H1 (cell line): ENCODE data around the gene EIF4E. TPM values are rescaled to one million over a fixed set of nuclear protein-coding genes. Genes with fewer than 3 reads are reported as not detected.

Experiments used
- CTCF ChIA-PET: fragments of 300-600 bp; sonication (Branson Sonifier 250); formaldehyde crosslinking; loops from one replicate; lab custom pipeline; 2021; ENCODE audit not compliant: partially characterized antibody; lab: Charles Lee
- POLR2A ChIA-PET: fragments of 300-600 bp; sonication (Branson Sonifier 250); formaldehyde crosslinking; loops from one replicate; lab custom pipeline; 2021; ENCODE audit warnings: inconsistent platforms; ENCODE audit not compliant: partially characterized antibody; lab: Charles Lee
- DNase-seq, 2 experiments: peaks; one replicate each; pipeline versions ENCODE4 v3.0.0 to v3.0.0-alpha.2; 2010 to 2022; ENCODE audit warnings: low spot score in 2 of 2, low read depth in 1 of 2, mixed read lengths in 1 of 2
- FAIRE-seq: peaks from 2 replicates; lab custom pipeline; 2011; peaks lifted over from hg19 to GRCh38; lab: Jason Lieb, UNC
- H2AFZ ChIP-seq: 2 replicates; pipeline ENCODE4 v1.8.1; 2012; ENCODE audit warnings: low read length, inconsistent platforms
- H2AK5ac ChIP-seq: 2 replicates; pipeline ENCODE4 v1.6.1; 2013; ENCODE audit warnings: low read depth, low read length
- H2BK120ac ChIP-seq: replicated peaks from 2 replicates; pipeline ENCODE3; 2013; ENCODE audit warnings: low read depth, low read length, inconsistent platforms
- H2BK12ac ChIP-seq: 2 replicates; pipeline ENCODE4 v1.6.1; 2013; ENCODE audit warnings: low read depth, low read length
- H2BK15ac ChIP-seq: 2 replicates; pipeline ENCODE4 v1.6.1; 2013; ENCODE audit warnings: low read length
- H2BK20ac ChIP-seq: 2 replicates; pipeline ENCODE4 v1.6.1; 2013; ENCODE audit warnings: low read length
- H2BK5ac ChIP-seq: 2 replicates; pipeline ENCODE4 v1.6.1; 2013; ENCODE audit warnings: low read depth, low read length
- H3K14ac ChIP-seq: 2 replicates; pipeline ENCODE4 v1.6.1; 2013; ENCODE audit warnings: inconsistent platforms; ENCODE audit not compliant: insufficient read length
- H3K18ac ChIP-seq: 2 replicates; pipeline ENCODE4 v1.6.1; 2013; ENCODE audit warnings: low read length; ENCODE audit errors: extremely low read depth
- H3K23ac ChIP-seq: 2 replicates; pipeline ENCODE4 v1.6.1; 2013; ENCODE audit warnings: inconsistent platforms; ENCODE audit not compliant: insufficient read length
- H3K23me2 ChIP-seq: 2 replicates; pipeline ENCODE4 v1.6.1; 2013; ENCODE audit warnings: low read depth, low read length
- H3K27ac ChIP-seq: 2 replicates; pipeline ENCODE4 v1.6.1; 2011; ENCODE audit warnings: low read depth, low read length, inconsistent platforms
- H3K27me3 ChIP-seq, 4 experiments: replicated peaks in 1 of 4; 1 replicate in 1 of 4; 2 replicates in 3 of 4; pipeline versions ENCODE4 v1.6.1 to v1.8.1; 2011 to 2013; ENCODE audit warnings: low read length in 3 of 4, mild to moderate bottlenecking in 3 of 4, inconsistent platforms in 2 of 4, mixed read lengths in 2 of 4, moderate library complexity in 1 of 4; ENCODE audit not compliant: control insufficient read depth in 3 of 4, insufficient read depth in 3 of 4; ENCODE audit errors: extremely low read depth in 1 of 4
- H3K36me3 ChIP-seq, 4 experiments: 2 replicates each; pipeline versions ENCODE4 v1.6.1 to v1.8.1; 2011 to 2013; ENCODE audit warnings: mild to moderate bottlenecking in 4 of 4, low read length in 3 of 4, moderate library complexity in 2 of 4, control low read depth in 1 of 4, inconsistent platforms in 1 of 4; ENCODE audit not compliant: insufficient read depth in 4 of 4, control insufficient read depth in 2 of 4
- H3K4ac ChIP-seq: replicated peaks from 2 replicates; pipeline ENCODE3; 2013; ENCODE audit warnings: low read length, low read depth, mixed read lengths, inconsistent platforms; ENCODE audit not compliant: insufficient read length
- H3K4me1 ChIP-seq, 4 experiments: replicated peaks in 1 of 4; 1 replicate in 1 of 4; 2 replicates in 3 of 4; pipeline versions ENCODE4 v1.6.1 to v1.8.1; 2011 to 2013; ENCODE audit warnings: low read length in 3 of 4, inconsistent platforms in 2 of 4, mixed read lengths in 1 of 4; ENCODE audit not compliant: insufficient read depth in 4 of 4, control insufficient read depth in 3 of 4
- H3K4me2 ChIP-seq, 2 experiments: 2 replicates each; pipeline versions ENCODE4 v1.6.1 to v1.8.1; 2011 to 2013; ENCODE audit warnings: low read depth in 2 of 2, low read length in 2 of 2, control low read depth in 1 of 2, inconsistent platforms in 1 of 2, mild to moderate bottlenecking in 1 of 2; ENCODE audit not compliant: insufficient read depth in 1 of 2
- H3K4me3 ChIP-seq, 4 experiments: fragments of 200-600, 300-600 bp in 1 of 4; sonication (generic), shearing (Covaris generic), sonication (Bioruptor Twin) in 1 of 4; 2 replicates each; pipeline versions ENCODE4 v1.5.1 to v1.8.1; 2011 to 2016; ENCODE audit warnings: low read length in 4 of 4, low read depth in 3 of 4, control low read depth in 2 of 4, inconsistent platforms in 2 of 4, mild to moderate bottlenecking in 2 of 4, mixed read lengths in 1 of 4, moderate library complexity in 1 of 4; ENCODE audit not compliant: insufficient read depth in 2 of 4; ENCODE audit errors: extremely low read depth in 1 of 4
- H3K56ac ChIP-seq: replicated peaks from 2 replicates; pipeline ENCODE3; 2013; ENCODE audit warnings: low read depth, mild to moderate bottlenecking, mixed read lengths, low read length, inconsistent platforms; ENCODE audit not compliant: insufficient read length
- H3K79me1 ChIP-seq: 2 replicates; pipeline ENCODE4 v1.6.1; 2013; ENCODE audit warnings: low read depth, low read length, control low read depth
- H3K79me2 ChIP-seq, 2 experiments: 2 replicates each; pipeline versions ENCODE4 v1.6.1 to v1.8.1; 2012 to 2013; ENCODE audit warnings: low read length in 2 of 2, mild to moderate bottlenecking in 2 of 2, inconsistent platforms in 1 of 2; ENCODE audit not compliant: insufficient read depth in 2 of 2, control insufficient read depth in 1 of 2
- H3K9ac ChIP-seq, 4 experiments: replicated peaks in 1 of 4; 1 replicate in 1 of 4; 2 replicates in 3 of 4; pipeline versions ENCODE4 v1.6.1 to v1.8.1; 2011 to 2013; ENCODE audit warnings: low read depth in 3 of 4, low read length in 3 of 4, control low read depth in 2 of 4, mild to moderate bottlenecking in 2 of 4, moderate library complexity in 2 of 4, inconsistent platforms in 1 of 4; ENCODE audit errors: extremely low read depth in 1 of 4
- H3K9me3 ChIP-seq, 2 experiments: 2 replicates each; pipeline versions ENCODE4 v1.6.1 to v1.8.1; 2012 to 2013; ENCODE audit warnings: mild to moderate bottlenecking in 2 of 2, moderate library complexity in 2 of 2, control low read depth in 1 of 2, inconsistent platforms in 1 of 2, low read depth in 1 of 2, low read length in 1 of 2, mixed read lengths in 1 of 2; ENCODE audit not compliant: insufficient read depth in 2 of 2
- H4K20me1 ChIP-seq, 2 experiments: replicated peaks in 1 of 2; 2 replicates each; pipeline versions ENCODE3 to v1.8.1; 2011 to 2013; ENCODE audit warnings: inconsistent platforms in 2 of 2, low read length in 2 of 2, mild to moderate bottlenecking in 1 of 2; ENCODE audit not compliant: insufficient read depth in 2 of 2, control insufficient read depth in 1 of 2
- H4K5ac ChIP-seq: 2 replicates; pipeline ENCODE4 v1.6.1; 2013; ENCODE audit warnings: low read length, low read depth, mixed read lengths, inconsistent platforms; ENCODE audit not compliant: insufficient read length
- H4K8ac ChIP-seq: 2 replicates; pipeline ENCODE4 v1.8.0; 2013; ENCODE audit warnings: mild to moderate bottlenecking, moderate library complexity, low read length, inconsistent platforms; ENCODE audit not compliant: insufficient read depth; ENCODE audit errors: extremely low read depth
- H4K91ac ChIP-seq: replicated peaks from 2 replicates; pipeline ENCODE3; 2013; ENCODE audit warnings: low read length, mixed read lengths, inconsistent platforms; ENCODE audit not compliant: insufficient read length
- EZH2 ChIP-seq: fragments of 200-600 bp; sonication (generic); IDR thresholded peaks from 2 replicates; pipeline ENCODE4 v1.7.1; 2012; ENCODE audit warnings: low read depth, mild to moderate bottlenecking, moderate library complexity, low read length, inconsistent platforms; ENCODE audit not compliant: severe bottlenecking
- FOSL1 ChIP-seq: IDR thresholded peaks from 2 replicates; pipeline ENCODE4 v1.6.1; 2011; ENCODE audit warnings: mild to moderate bottlenecking, low read depth, low read length, moderate library complexity; ENCODE audit not compliant: insufficient read depth
- KDM1A ChIP-seq: fragments of 200-600, 300-600 bp; sonication (generic); IDR thresholded peaks from 2 replicates; pipeline ENCODE4 v1.7.1; 2016; ENCODE audit warnings: mild to moderate bottlenecking, low read length, borderline replicate concordance
- NANOG ChIP-seq: IDR thresholded peaks from 2 replicates; pipeline ENCODE4 v1.6.1; 2011; ENCODE audit warnings: low read length, low read depth, mild to moderate bottlenecking, inconsistent platforms; ENCODE audit not compliant: insufficient read depth, poor library complexity, severe bottlenecking
- POLR2A ChIP-seq, 2 experiments: IDR thresholded peaks; 1 replicate in 1 of 2; 2 replicates in 1 of 2; pipeline ENCODE4 v1.6.1; 2011; ENCODE audit warnings: low read depth in 2 of 2, low read length in 2 of 2, mild to moderate bottlenecking in 2 of 2; ENCODE audit errors: control extremely low read depth in 1 of 2
- RAD21 ChIP-seq, 2 experiments: IDR thresholded peaks in 1 of 2; conservative IDR thresholded peaks in 1 of 2; 2 replicates each; pipeline ENCODE4 v1.6.1; 2011; ENCODE audit warnings: low read depth in 2 of 2, low read length in 2 of 2, improper control_type of control experiment in 1 of 2, inconsistent platforms in 1 of 2, mild to moderate bottlenecking in 1 of 2, moderate library complexity in 1 of 2
- RNF2 ChIP-seq: fragments of 200-900, 300-1000 bp; sonication (generic); IDR thresholded peaks from 2 replicates; pipeline ENCODE4 v1.7.1; 2016; ENCODE audit warnings: borderline replicate concordance, low read depth, mild to moderate bottlenecking, antibody characterized with exemption, low read length; ENCODE audit not compliant: poor library complexity, severe bottlenecking; ENCODE audit errors: missing control alignments
- RXRA ChIP-seq: IDR thresholded peaks from 2 replicates; pipeline ENCODE4 v1.6.1; 2011; ENCODE audit warnings: low read depth, mild to moderate bottlenecking, low read length, moderate library complexity; ENCODE audit not compliant: insufficient read depth
- SAP30 ChIP-seq: fragments of 300-600 bp; sonication (generic); IDR thresholded peaks from 2 replicates; pipeline ENCODE4 v1.7.1; 2012; ENCODE audit warnings: low read length, moderate library complexity, mild to moderate bottlenecking, inconsistent platforms; ENCODE audit not compliant: insufficient read depth, insufficient replicate concordance
- SP4 ChIP-seq: IDR thresholded peaks from 2 replicates; pipeline ENCODE4 v1.6.1; 2012; ENCODE audit warnings: low read length, inconsistent platforms
- WGBS, 2 experiments: shearing (Covaris generic) in 1 of 2; methylation state at CpG; one replicate each; pipeline versions ENCODE4 v1.1.6 to v1.1.7; 2013 to 2015; ENCODE audit warnings: low lambda C conversion rate in 2 of 2, mixed read lengths in 2 of 2, inconsistent platforms in 1 of 2, low coverage in 1 of 2, missing lambda C conversion rate in 1 of 2; ENCODE audit not compliant: insufficient replicate concordance in 2 of 2, insufficient coverage in 1 of 2, insufficient read length in 1 of 2; ENCODE audit errors: extremely low coverage in 1 of 2, missing lambda C conversion rate in 1 of 2; 5-methylcytosine and 5-hydroxymethylcytosine counted together
- polyA plus RNA-seq, 7 experiments: library from polyadenylated mRNA; depleted of rRNA in 3 of 7; stranded (reverse) in 5 of 7; unstranded in 2 of 7; fragments of >200 nt in 5 of 7; fragments of 200-250 nt in 2 of 7; gene quantifications; 1 replicate in 5 of 7; 2 replicates in 1 of 7; 4 replicates in 1 of 7; pipeline versions ENCODE4 v1.2.1 to v1.2.3, GENCODE V29; 2011 to 2013; ENCODE audit warnings: missing spikeins in 2 of 7, mixed read lengths in 2 of 7
- total RNA-seq: library from RNA; stranded (reverse); fragmentation: NEBNext Ultra II Directional; extraction: Animal tissue kit (Norgen Biotek cat#: 25700); gene quantifications from 2 replicates; pipeline ENCODE4 v1.2.1, GENCODE V29; 2021
- TF ChIP-seq, protein P1 (sequence below): IDR thresholded peaks from 2 replicates; pipeline ENCODE4 v1.6.1; 2011; ENCODE audit warnings: low read depth, mild to moderate bottlenecking, low read length; ENCODE audit not compliant: insufficient read depth

EIF4E gene
- total and polyA plus RNA-seq, 2 of the 8 experiments (the other 6 are each of a cell fraction or from before 2014, with no cell fraction given): 59.6 to 185 TPM

DNA sequence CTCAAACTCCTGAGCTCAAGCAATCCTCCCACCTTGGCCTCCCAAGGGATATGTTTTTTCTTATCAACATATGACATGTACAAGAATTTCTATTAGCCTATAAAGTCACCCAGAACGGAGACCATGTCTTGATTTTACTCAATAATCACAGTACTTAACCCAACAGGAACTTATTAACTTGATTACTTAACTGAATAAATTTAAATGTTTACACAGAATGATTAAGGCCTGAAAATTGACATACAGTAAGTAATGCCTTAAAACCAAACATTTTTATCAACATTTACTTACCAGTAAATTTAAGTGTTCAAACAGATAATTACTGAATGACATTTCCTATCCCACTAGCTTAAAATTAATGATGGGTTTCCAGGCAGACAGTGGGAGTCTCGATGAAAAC lies 25.4 kb downstream of the EIF4E start:
- H2BK20ac ChIP-seq: no peak overlapping the region
- no peak overlapping the region for H3K4me2 ChIP-seq
- H3K23ac ChIP-seq: no peak overlapping the region
- H3K4ac ChIP-seq: no peak overlapping the region
- H3K4me1 ChIP-seq: peaks cover 0 to 2% (median under 1%) of the 10 kb centered on the region in 4 experiments; a peak in 2 of 7 replicates
- no peak overlapping the region for H2AK5ac ChIP-seq
- DNase-seq: no peak
- H2AFZ ChIP-seq: no peak overlapping the region
- no peaks in the 10 kb centered on the region for H3K23me2 ChIP-seq
- peaks cover 2% of the 10 kb centered on the region; the same call in 1 of the 2 replicates for H3K79me1 ChIP-seq
- H3K4me3 ChIP-seq: no peak overlapping the region
- H2BK120ac ChIP-seq: no peak overlapping the region
- H4K91ac ChIP-seq: no peak overlapping the region
- H3K56ac ChIP-seq: no peak overlapping the region
- H3K27ac ChIP-seq: no peak overlapping the region
- H4K5ac ChIP-seq: no peak overlapping the region
- peaks cover 3 to 25% (median 16%) of the 10 kb centered on the region in 4 experiments; a peak in 6 of 8 replicates for H3K36me3 ChIP-seq
- WGBS, 2 experiments: 81% methylated on average over 2 of the region's 2 CpGs; no CpG with 5 or more reads in 1 of the 2 experiments
- H3K18ac ChIP-seq: no peak overlapping the region
- POLR2A ChIA-PET: interaction anchor here (1.1 to 1.4 kb wide), 2 partner anchors 13 to 25 kb away, joined by 5 read pairs; no protein-coding TSS in a partner anchor
- peaks cover 30 to 99% of the 10 kb centered on the region in 2 experiments for H3K79me2 ChIP-seq
- no peak overlapping the region for H2BK15ac ChIP-seq
- no peak overlapping the region for H2BK12ac ChIP-seq
- H3K9me3 ChIP-seq: no peaks in the 10 kb centered on the region
- H3K14ac ChIP-seq: no peak overlapping the region
- CTCF ChIA-PET: interaction anchor here (1.0 kb wide), 1 partner anchor 436 kb away, joined by 4 read pairs; no protein-coding TSS in a partner anchor
- H4K8ac ChIP-seq: no peak overlapping the region
- peaks cover 19 to 23% of the 10 kb centered on the region in 2 experiments for H4K20me1 ChIP-seq
- FAIRE-seq: no peak
- no peaks in the 10 kb centered on the region for H3K27me3 ChIP-seq
- H3K9ac ChIP-seq: no peak overlapping the region
- no peak overlapping the region for H2BK5ac ChIP-seq
- TF ChIP-seq KDM1A (no peak), RXRA (no peak), RNF2 (no peak), FOSL1 (no peak), POLR2A (IDR thresholded peaks at IDR 0.05; ENCODE audit: control extremely low read depth in 1 of 2, low read depth in 2 of 2, low read length in 2 of 2) (no peak), EZH2 (no peak), SP4 (no peak), RAD21 (IDR thresholded peaks at IDR 0.05 in 1 of 2, conservative IDR thresholded peaks at IDR 0.05 in 1 of 2; ENCODE audit: low read depth in 2 of 2, low read length in 2 of 2) (no peak), NANOG (no peak), SAP30 (no peak)
- TF ChIP-seq, protein P1, sequence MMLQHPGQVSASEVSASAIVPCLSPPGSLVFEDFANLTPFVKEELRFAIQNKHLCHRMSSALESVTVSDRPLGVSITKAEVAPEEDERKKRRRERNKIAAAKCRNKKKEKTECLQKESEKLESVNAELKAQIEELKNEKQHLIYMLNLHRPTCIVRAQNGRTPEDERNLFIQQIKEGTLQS: no peak
